ENCODE results near the gene TMEM132E.

- TF ChIP-seq CTCF (conservative IDR thresholded peaks at IDR 0.05 in 1 of 2, IDR thresholded peaks at IDR 0.05 in 1 of 2; ENCODE audit: extremely low read depth in 1 of 2, insufficient read depth in 1 of 2, low read depth in 1 of 2, low read length in 2 of 2) (no peak), EZH2 (IDR thresholded peaks at IDR 0.05; ENCODE audit: borderline replicate concordance, low read length) (no peak)
These were observed 12.5 kb upstream of the TMEM132E start for GRCh38 chr17:34566873-34567272.
